PC-3 (cell line): ENCODE data around the gene TAF1C. TPM values are rescaled to one million over a fixed set of nuclear protein-coding genes. Genes with fewer than 3 reads are reported as not detected.

Source experiments
- ATAC-seq: fragments of 200-7000 bp; cut with Tn5 transposase; 2 replicates; pipeline ENCODE4 v1.9.1; 2020; ENCODE audit warnings: mild to moderate bottlenecking, moderate library complexity
- BruUV-seq: library from RNA; stranded (reverse); fragments of 400-500 nt; replicated peaks from 2 replicates; lab custom pipeline; 2021; lab: Mats Ljungman, UMichigan
- CTCF ChIA-PET: fragments of 300-600 bp; sonication (Branson Sonifier 250); formaldehyde crosslinking; loops from one replicate; lab custom pipeline; 2022; ENCODE audit warnings: antibody characterized with exemption; lab: Charles Lee
- POLR2A ChIA-PET: fragments of 300-600 bp; sonication (Branson Sonifier 250); formaldehyde crosslinking; loops from one replicate; lab custom pipeline; 2022; ENCODE audit warnings: antibody characterized with exemption; ENCODE audit not compliant: unreplicated experiment; lab: Charles Lee
- DNase-seq: peaks from one replicate; pipeline ENCODE4 v3.0.0-alpha.2; 2015
- H2AFZ ChIP-seq: fragments of 300-600 bp; sonication (generic); 2 replicates; pipeline ENCODE4 v1.6.0; 2016; ENCODE audit warnings: antibody characterized with exemption, low read length
- H3F3A ChIP-seq: fragments of 300-600 bp; sonication (generic); one replicate; pipeline ENCODE4 v1.6.0; 2017; ENCODE audit warnings: antibody characterized with exemption, low read length, control low read depth, mild to moderate bottlenecking; ENCODE audit not compliant: unreplicated experiment
- H3K27ac ChIP-seq: fragments of 300-600 bp; sonication (generic); 2 replicates; pipeline ENCODE4 v1.5.1; 2016; ENCODE audit warnings: mild to moderate bottlenecking, low read length
- H3K27me3 ChIP-seq: fragments of 300-600 bp; sonication (generic); 2 replicates; pipeline ENCODE4 v1.6.1; 2016; ENCODE audit warnings: low read length, mixed read lengths
- H3K36me3 ChIP-seq: fragments of 300-600 bp; sonication (generic); 2 replicates; pipeline ENCODE4 v1.6.1; 2016; ENCODE audit warnings: low read depth, mixed run types, low read length, mixed read lengths
- H3K4me1 ChIP-seq: fragments of 300-600 bp; sonication (generic); 2 replicates; pipeline ENCODE4 v1.5.1; 2016; ENCODE audit warnings: low read length; ENCODE audit not compliant: insufficient read depth
- H3K4me2 ChIP-seq: fragments of 300-600 bp; sonication (generic); 2 replicates; pipeline ENCODE4 v1.6.0; 2016; ENCODE audit warnings: low read length
- H3K4me3 ChIP-seq: fragments of 300-600 bp; sonication (generic); 2 replicates; pipeline ENCODE4 v1.5.1; 2016; ENCODE audit warnings: mild to moderate bottlenecking, low read length, mixed read lengths
- H3K79me2 ChIP-seq: fragments of 300-600 bp; sonication (generic); 2 replicates; pipeline ENCODE4 v1.6.1; 2017; ENCODE audit warnings: low read length, mixed read lengths
- H3K9ac ChIP-seq: fragments of 300-600 bp; sonication (generic); 2 replicates; pipeline ENCODE4 v1.6.0; 2016; ENCODE audit warnings: mild to moderate bottlenecking, low read length
- H3K9me2 ChIP-seq: fragments of 300-600 bp; sonication (generic); replicated peaks from 2 replicates; pipeline ENCODE4 v1.6.1; 2016; ENCODE audit warnings: mixed run types, low read length, mixed read lengths
- H3K9me3 ChIP-seq: fragments of 300-600 bp; sonication (generic); 2 replicates; pipeline ENCODE4 v1.6.1; 2016; ENCODE audit warnings: low read length, mixed read lengths
- H4K20me1 ChIP-seq: fragments of 300-600 bp; sonication (generic); 2 replicates; pipeline ENCODE4 v1.6.1; 2016; ENCODE audit warnings: low read length, mixed read lengths
- CTCF ChIP-seq: fragments of 300-600 bp; sonication (generic); conservative IDR thresholded peaks from 2 replicates; pipeline ENCODE4 v1.5.1; 2017; ENCODE audit warnings: antibody characterized with exemption, low read depth, mild to moderate bottlenecking, low read length
- EZH2 ChIP-seq: fragments of 300-600 bp; sonication (generic); IDR thresholded peaks from one replicate; pipeline ENCODE4 v1.6.1; 2017; ENCODE audit warnings: antibody characterized with exemption, mild to moderate bottlenecking, low read length; ENCODE audit not compliant: unreplicated experiment
- EZH2phosphoT487 ChIP-seq: fragments of 300-600 bp; sonication (generic); IDR thresholded peaks from 2 replicates; pipeline ENCODE4 v1.6.1; 2018; ENCODE audit warnings: mild to moderate bottlenecking, antibody characterized with exemption, low read length, borderline replicate concordance
- intact Hi-C: fragments of 100-400 bp; cut with micrococcal nuclease; formaldehyde crosslinking; loops from 2 replicates; pipeline ENCODE4 v1.9.0; 2023
- total RNA-seq: library from RNA; depleted of rRNA; stranded (reverse); fragments of >200 nt; gene quantifications from 2 replicates; pipeline ENCODE4 v1.2.3, GENCODE V29; 2014

The TAF1C gene
- total RNA-seq, 1 experiment from 2014 or later = 21.8 TPM

GRCh38 chr16:84144209-84144858 is 42.5 kb downstream of the TAF1C start:
- ChIA-PET POLR2A (no interaction called here), CTCF (no interaction called here)
- intact Hi-C loops = no loop called here
- ATAC-seq (peak; percentile 48), DNase-seq (peak; percentile 6)
- H3K9me3 ChIP-seq = no peaks in the 10 kb centered on the region
- H4K20me1 ChIP-seq = no peaks in the 10 kb centered on the region
- H3K79me2 ChIP-seq = peaks cover 19% of the 10 kb centered on the region
- no peaks in the 10 kb centered on the region for H3K4me1 ChIP-seq
- no peaks in the 10 kb centered on the region for H3F3A ChIP-seq
- H2AFZ ChIP-seq = peak overlapping the region; percentile 91
- peak overlapping the region; percentile 97 for H3K4me3 ChIP-seq
- H3K36me3 ChIP-seq = no peaks in the 10 kb centered on the region
- H3K27ac ChIP-seq = no peak overlapping the region
- no peaks in the 10 kb centered on the region for H3K9me2 ChIP-seq
- TF ChIP-seq EZH2 = no peak
- TF ChIP-seq CTCF = peak; percentile 36
- H3K27me3 ChIP-seq = no peaks in the 10 kb centered on the region
- BruUV-seq = TSS peak; percentile 46
- peak overlapping the region; percentile 77 for H3K9ac ChIP-seq
- peak overlapping the region; percentile 86 for H3K4me2 ChIP-seq

- H3F3A ChIP-seq = no peaks in the 10 kb centered on the region
- CTCF ChIA-PET = no interaction called here
- DNase-seq = no peak
These were observed 43.1 kb downstream of the TAF1C start for GRCh38 chr16:84143784-84144199.

More at GRCh38 chr16:84143784-84144199, 43.1 kb downstream of the TAF1C start:
- Histone ChIP-seq H3K9me2 (no peaks in the 10 kb centered on the region), H3K4me1 (peaks cover 4% of the 10 kb centered on the region), H4K20me1 (no peaks in the 10 kb centered on the region), H3K36me3 (no peaks in the 10 kb centered on the region), H3K27ac (no peak overlapping the region), H3K9me3 (no peaks in the 10 kb centered on the region), H3K9ac (peak overlapping the region; percentile 77; the same call in 1 of the 2 replicates), H3K4me3 (peak overlapping the region; percentile 97), H3K4me2 (peak overlapping the region; percentile 86), H3K79me2 (peaks cover 19% of the 10 kb centered on the region), H3K27me3 (no peaks in the 10 kb centered on the region), H2AFZ (peak overlapping the region; percentile 91; the same call in 1 of the 2 replicates)
- no peak for ATAC-seq
- TF ChIP-seq EZH2 = no peak
- TF ChIP-seq EZH2phosphoT487 = no peak
- TF ChIP-seq CTCF = no peak
- intact Hi-C loops = no loop called here
- BruUV-seq = no TSS peak
- POLR2A ChIA-PET = no interaction called here
